A673 (cell line): Measurements from ENCODE around the gene ITGB3. TPM values are rescaled to one million over a fixed set of nuclear protein-coding genes. Genes with fewer than 3 reads are reported as not detected.
A peak's percentile ranks its signal among the peaks of the same experiment; 100 is the strongest.

Experiments used
- BruUV-seq: library from RNA; stranded (reverse); fragments of 400-500 nt; replicated peaks from 2 replicates; lab custom pipeline; 2021; lab: Mats Ljungman, UMichigan
- CTCF ChIA-PET: fragments of 300-600 bp; sonication (Branson Sonifier 250); formaldehyde crosslinking; loops from one replicate; lab custom pipeline; 2022; ENCODE audit warnings: antibody characterized with exemption; lab: Charles Lee
- POLR2A ChIA-PET: fragments of 300-600 bp; sonication (Branson Sonifier 250); formaldehyde crosslinking; loops from one replicate; lab custom pipeline; 2022; ENCODE audit warnings: antibody characterized with exemption; ENCODE audit not compliant: low non-redundant PET; lab: Charles Lee
- DNase-seq: peaks from one replicate; pipeline ENCODE4 v3.0.0-alpha.2; 2015; ENCODE audit warnings: low spot score
- H3K27ac ChIP-seq: fragments of 200-600 bp; sonication (generic); 2 replicates; pipeline ENCODE4 v1.5.1; 2016; ENCODE audit warnings: mixed run types, low read depth, mild to moderate bottlenecking, mixed read lengths, antibody characterized with exemption, low read length; ENCODE audit not compliant: poor library complexity, severe bottlenecking
- H3K27me3 ChIP-seq: fragments of 200-600 bp; sonication (generic); replicated peaks from 2 replicates; pipeline ENCODE4 v1.6.1; 2017; ENCODE audit warnings: mixed run types, low read depth, mild to moderate bottlenecking, mixed read lengths, antibody characterized with exemption, low read length; ENCODE audit not compliant: insufficient read depth, poor library complexity
- H3K36me3 ChIP-seq: fragments of 200-600 bp; sonication (generic); 2 replicates; pipeline ENCODE4 v1.6.1; 2016; ENCODE audit warnings: mixed run types, mild to moderate bottlenecking, mixed read lengths, antibody characterized with exemption, low read length; ENCODE audit not compliant: insufficient read depth, poor library complexity, severe bottlenecking
- H3K4me1 ChIP-seq: fragments of 200-600 bp; sonication (generic); 2 replicates; pipeline ENCODE4 v1.6.1; 2017; ENCODE audit warnings: mixed run types, mild to moderate bottlenecking, mixed read lengths, antibody characterized with exemption, low read length; ENCODE audit not compliant: insufficient read depth, poor library complexity, severe bottlenecking
- H3K4me3 ChIP-seq: fragments of 200-600 bp; sonication (generic); 2 replicates; pipeline ENCODE4 v1.5.1; 2016; ENCODE audit warnings: low read depth, mixed run types, mild to moderate bottlenecking, mixed read lengths, low read length; ENCODE audit not compliant: poor library complexity, severe bottlenecking
- H3K9me3 ChIP-seq: fragments of 200-600 bp; sonication (generic); 2 replicates; pipeline ENCODE4 v1.6.1; 2016; ENCODE audit warnings: mixed run types, low read depth, mild to moderate bottlenecking, mixed read lengths, antibody characterized with exemption, low read length; ENCODE audit not compliant: poor library complexity, severe bottlenecking
- EZH2 ChIP-seq: fragments of 200-600 bp; sonication (generic); IDR thresholded peaks from 2 replicates; pipeline ENCODE4 v1.6.1; 2017; ENCODE audit warnings: borderline replicate concordance, low read depth, mild to moderate bottlenecking, mixed read lengths, antibody characterized with exemption, low read length; ENCODE audit not compliant: poor library complexity, severe bottlenecking
- intact Hi-C: fragments of 100-400 bp; cut with micrococcal nuclease; formaldehyde crosslinking; loops from one replicate; pipeline ENCODE4 v1.10.0; 2022; ENCODE audit not compliant: unreplicated experiment
- total RNA-seq: library from RNA; stranded (reverse); gene quantifications from 2 replicates; pipeline ENCODE4 v1.2.3, GENCODE V29; 2021
- TF ChIP-seq, protein P1 (sequence below): fragments of 300-800, 200-600 bp; sonication (generic); conservative IDR thresholded peaks from 2 replicates; pipeline ENCODE4 v1.5.1; 2017; ENCODE audit warnings: low read depth, mild to moderate bottlenecking, antibody characterized with exemption, low read length, moderate library complexity, mixed read lengths

ITGB3 gene
- total RNA-seq, 1 experiment from 2014 or later: not detected

DNA sequence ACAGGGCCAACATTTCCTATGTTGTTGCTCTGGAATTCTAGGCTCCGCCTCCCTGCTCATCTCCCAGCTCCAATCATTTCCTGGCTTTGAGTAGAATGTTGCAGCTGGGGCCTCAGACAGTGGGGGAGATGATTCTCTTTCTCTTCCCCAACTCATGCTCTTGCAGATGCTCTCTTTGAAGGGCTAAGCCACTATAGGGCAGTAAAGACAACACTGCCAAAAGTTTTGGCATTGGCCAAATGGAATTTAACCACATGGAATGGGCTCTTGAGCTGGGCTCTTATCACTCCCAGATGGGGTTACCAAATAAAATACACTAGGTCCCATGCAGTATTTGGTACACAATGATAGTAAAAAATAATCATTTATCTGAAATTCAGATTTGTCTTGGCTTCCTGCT lies 50.6 kb downstream of the ITGB3 start:
- Histone ChIP-seq H3K9me3 (no peaks in the 10 kb centered on the region), H3K27ac (no peak overlapping the region), H3K4me3 (no peak overlapping the region), H3K27me3 (no peaks in the 10 kb centered on the region), H3K36me3 (no peaks in the 10 kb centered on the region), H3K4me1 (no peaks in the 10 kb centered on the region)
- intact Hi-C loops: no loop called here
- no TSS peak for BruUV-seq
- DNase-seq: no peak
- ChIA-PET CTCF (no interaction called here), POLR2A (no interaction called here)
- TF ChIP-seq EZH2: no peak
- TF ChIP-seq, protein P1, sequence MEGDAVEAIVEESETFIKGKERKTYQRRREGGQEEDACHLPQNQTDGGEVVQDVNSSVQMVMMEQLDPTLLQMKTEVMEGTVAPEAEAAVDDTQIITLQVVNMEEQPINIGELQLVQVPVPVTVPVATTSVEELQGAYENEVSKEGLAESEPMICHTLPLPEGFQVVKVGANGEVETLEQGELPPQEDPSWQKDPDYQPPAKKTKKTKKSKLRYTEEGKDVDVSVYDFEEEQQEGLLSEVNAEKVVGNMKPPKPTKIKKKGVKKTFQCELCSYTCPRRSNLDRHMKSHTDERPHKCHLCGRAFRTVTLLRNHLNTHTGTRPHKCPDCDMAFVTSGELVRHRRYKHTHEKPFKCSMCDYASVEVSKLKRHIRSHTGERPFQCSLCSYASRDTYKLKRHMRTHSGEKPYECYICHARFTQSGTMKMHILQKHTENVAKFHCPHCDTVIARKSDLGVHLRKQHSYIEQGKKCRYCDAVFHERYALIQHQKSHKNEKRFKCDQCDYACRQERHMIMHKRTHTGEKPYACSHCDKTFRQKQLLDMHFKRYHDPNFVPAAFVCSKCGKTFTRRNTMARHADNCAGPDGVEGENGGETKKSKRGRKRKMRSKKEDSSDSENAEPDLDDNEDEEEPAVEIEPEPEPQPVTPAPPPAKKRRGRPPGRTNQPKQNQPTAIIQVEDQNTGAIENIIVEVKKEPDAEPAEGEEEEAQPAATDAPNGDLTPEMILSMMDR: no peak

DNA sequence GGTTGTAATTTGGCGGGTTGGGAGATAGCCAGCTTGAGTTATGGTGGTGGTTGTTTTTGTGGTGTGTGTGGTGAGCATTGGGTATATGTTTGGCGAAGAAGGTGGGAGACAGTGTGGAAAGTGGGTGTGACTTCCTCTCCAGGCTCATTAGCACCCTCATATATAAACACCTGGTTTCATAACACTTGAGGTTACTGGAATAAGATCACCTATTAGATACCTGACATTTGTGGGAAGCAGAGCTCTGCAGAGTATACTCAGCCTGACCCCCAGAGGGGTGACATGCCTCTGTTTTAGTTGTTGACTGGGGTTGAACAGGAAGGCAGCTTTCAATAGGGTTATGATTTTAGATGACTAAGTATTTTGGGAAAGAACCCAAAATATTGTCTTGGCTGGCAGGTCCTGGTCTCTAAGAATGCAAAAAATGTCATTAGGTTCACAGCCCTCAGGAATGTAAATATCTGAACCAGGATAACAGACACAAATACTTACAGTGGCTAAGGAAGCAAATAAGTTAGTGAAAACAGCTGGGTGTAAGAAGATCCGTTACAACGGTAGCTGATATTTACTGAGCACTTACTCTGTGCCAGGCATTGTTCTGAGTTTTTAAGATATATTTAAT lies 51.8 kb downstream of the ITGB3 start:
- Histone ChIP-seq H3K27me3 (no peaks in the 10 kb centered on the region), H3K4me3 (no peak overlapping the region), H3K4me1 (no peaks in the 10 kb centered on the region), H3K27ac (no peak overlapping the region), H3K9me3 (no peaks in the 10 kb centered on the region), H3K36me3 (no peaks in the 10 kb centered on the region)
- ChIA-PET POLR2A (no interaction called here), CTCF (no interaction called here)
- TF ChIP-seq, protein P1: no peak
- TF ChIP-seq EZH2: no peak
- DNase-seq: peak; percentile 17
- intact Hi-C loops: no loop called here
- BruUV-seq: no TSS peak

DNA sequence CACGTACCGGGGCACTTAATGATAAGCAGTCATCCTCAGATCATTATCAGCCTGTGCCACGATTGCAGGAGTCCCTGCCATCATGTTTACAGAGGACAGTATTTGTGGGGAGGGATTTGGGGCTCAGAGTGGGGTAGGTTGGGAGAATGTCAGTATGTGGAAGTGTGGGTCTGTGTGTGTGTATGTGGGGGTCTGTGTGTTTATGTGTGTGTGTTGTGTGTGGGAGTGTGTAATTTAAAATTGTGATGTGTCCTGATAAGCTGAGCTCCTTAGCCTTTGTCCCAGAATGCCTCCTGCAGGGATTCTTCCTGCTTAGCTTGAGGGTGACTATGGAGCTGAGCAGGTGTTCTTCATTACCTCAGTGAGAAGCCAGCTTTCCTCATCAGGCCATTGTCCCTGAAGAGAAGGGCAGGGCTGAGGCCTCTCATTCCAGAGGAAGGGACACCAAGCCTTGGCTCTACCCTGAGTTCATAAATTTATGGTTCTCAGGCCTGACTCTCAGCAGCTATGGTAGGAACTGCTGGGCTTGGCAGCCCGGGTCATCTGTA lies 56.6 kb downstream of the ITGB3 start:
- Histone ChIP-seq H3K27ac (no peak overlapping the region), H3K9me3 (no peaks in the 10 kb centered on the region), H3K36me3 (no peaks in the 10 kb centered on the region), H3K4me3 (no peak overlapping the region), H3K27me3 (no peaks in the 10 kb centered on the region), H3K4me1 (no peaks in the 10 kb centered on the region)
- DNase-seq: peak; percentile 44
- TF ChIP-seq, protein P1: no peak
- no peak for TF ChIP-seq EZH2
- intact Hi-C loops: no loop called here
- ChIA-PET POLR2A (no interaction called here), CTCF (no interaction called here)
- no TSS peak for BruUV-seq
